ENCODE measurements around the gene MARCHF6. TPM values are rescaled to one million over a fixed set of nuclear protein-coding genes. Genes with fewer than 3 reads are reported as not detected.

The MARCHF6 gene
- total and polyA plus RNA-seq, 9 of the 15 experiments (the other 6 are each of a cell fraction or from before 2014, with no cell fraction given) = 74.1 to 456 (median 116) TPM

Small RNAs within 50 kb of the gene (small RNA-seq; reads per million reads assigned to genes)
- gene RF00019 = not detected

Other genes with a start within 250 kb of the MARCHF6 start
- 26.2 and 30.2 TPM in 2 replicates for gene ATPSCKMT, start 103.8 kb upstream of the MARCHF6 start, total RNA-seq (2014; rRNA removed)
- 44.4 and 46.2 TPM in 2 replicates for gene ATPSCKMT, start 103.8 kb upstream of the MARCHF6 start, total RNA-seq (2014; rRNA removed; fragmentation: Illumina TruSeq; extraction: Trizol)
- 29.5 and 32.4 TPM in 2 replicates for gene ATPSCKMT, start 103.8 kb upstream of the MARCHF6 start, total RNA-seq (2015; rRNA removed; fragmentation: Illumina TruSeq; extraction: Trizol)
- 29.1 and 32.2 TPM in 2 replicates for gene ATPSCKMT, start 103.8 kb upstream of the MARCHF6 start, total RNA-seq (2021)
- gene ATPSCKMT, start 103.8 kb upstream of the MARCHF6 start, polyA plus RNA-seq (2011; rRNA removed) = 32.1 and 46.8 TPM in 2 replicates
- gene ATPSCKMT, start 103.8 kb upstream of the MARCHF6 start, polyA plus RNA-seq (2014; fragmentation: Illumina TruSeq; extraction: Trizol) = 36.9 and 41.1 TPM in 2 replicates
- 10 to 100 TPM; 36.6 to 40.7 TPM for gene ATPSCKMT, start 103.8 kb upstream of the MARCHF6 start, polyA plus RNA-seq (2014; fragmentation: Nextera tagmentation; extraction: Ambion mirVana)
- 28.3 and 38.4 TPM in 2 replicates for gene ATPSCKMT, start 103.8 kb upstream of the MARCHF6 start, polyA plus RNA-seq (2014; rRNA removed)
- gene CCT5, start 103.4 kb upstream of the MARCHF6 start, total RNA-seq (2014; rRNA removed) = 1,056 and 1,105 TPM in 2 replicates
- 1,310 and 1,339 TPM in 2 replicates for gene CCT5, start 103.4 kb upstream of the MARCHF6 start, total RNA-seq (2014; rRNA removed; fragmentation: Illumina TruSeq; extraction: Trizol)
- 1,290 and 1,307 TPM in 2 replicates for gene CCT5, start 103.4 kb upstream of the MARCHF6 start, total RNA-seq (2015; rRNA removed; fragmentation: Illumina TruSeq; extraction: Trizol)
- gene CCT5, start 103.4 kb upstream of the MARCHF6 start, total RNA-seq (2021) = 782 and 792 TPM in 2 replicates
- 773 and 1,153 TPM in 2 replicates for gene CCT5, start 103.4 kb upstream of the MARCHF6 start, polyA plus RNA-seq (2011; rRNA removed)
- gene CCT5, start 103.4 kb upstream of the MARCHF6 start, polyA plus RNA-seq (2014; fragmentation: Illumina TruSeq; extraction: Trizol) = 1,097 and 1,170 TPM in 2 replicates
- 1,000 to 10,000 TPM in 1 of 2 experiments, 100 to 1,000 TPM in 1; 926 to 1,606 TPM for gene CCT5, start 103.4 kb upstream of the MARCHF6 start, polyA plus RNA-seq (2014; fragmentation: Nextera tagmentation; extraction: Ambion mirVana)
- 798 and 941 TPM in 2 replicates for gene CCT5, start 103.4 kb upstream of the MARCHF6 start, polyA plus RNA-seq (2014; rRNA removed)
- gene CMBL, start 45.8 kb upstream of the MARCHF6 start, total RNA-seq (2014; rRNA removed) = 22.6 and 30.0 TPM in 2 replicates
- 68.2 and 86.7 TPM in 2 replicates for gene CMBL, start 45.8 kb upstream of the MARCHF6 start, total RNA-seq (2014; rRNA removed; fragmentation: Illumina TruSeq; extraction: Trizol)
- 54.7 and 55.5 TPM in 2 replicates for gene CMBL, start 45.8 kb upstream of the MARCHF6 start, total RNA-seq (2015; rRNA removed; fragmentation: Illumina TruSeq; extraction: Trizol)
- gene CMBL, start 45.8 kb upstream of the MARCHF6 start, total RNA-seq (2021) = 119 and 121 TPM in 2 replicates
- gene CMBL, start 45.8 kb upstream of the MARCHF6 start, polyA plus RNA-seq (2011; rRNA removed) = 183 and 192 TPM in 2 replicates
- 140 and 144 TPM in 2 replicates for gene CMBL, start 45.8 kb upstream of the MARCHF6 start, polyA plus RNA-seq (2014; fragmentation: Illumina TruSeq; extraction: Trizol)
- 10 to 100 TPM; 53.4 to 71.1 TPM for gene CMBL, start 45.8 kb upstream of the MARCHF6 start, polyA plus RNA-seq (2014; fragmentation: Nextera tagmentation; extraction: Ambion mirVana)
- gene CMBL, start 45.8 kb upstream of the MARCHF6 start, polyA plus RNA-seq (2014; rRNA removed) = 109 and 128 TPM in 2 replicates
- 0.73 TPM in 1 of 2 replicates, not detected in the other for gene ROPN1L, start 88.2 kb downstream of the MARCHF6 start, total RNA-seq (2014; rRNA removed)
- gene ROPN1L, start 88.2 kb downstream of the MARCHF6 start, total RNA-seq (2014; rRNA removed; fragmentation: Illumina TruSeq; extraction: Trizol) = 0.19 TPM in 1 of 2 replicates, not detected in the other
- 0.23 TPM in 1 of 2 replicates, not detected in the other for gene ROPN1L, start 88.2 kb downstream of the MARCHF6 start, total RNA-seq (2015; rRNA removed; fragmentation: Illumina TruSeq; extraction: Trizol)
- gene ROPN1L, start 88.2 kb downstream of the MARCHF6 start, total RNA-seq (2021) = 0.31 and 0.36 TPM in 2 replicates
- 0.32 and 0.85 TPM in 2 replicates for gene ROPN1L, start 88.2 kb downstream of the MARCHF6 start, polyA plus RNA-seq (2011; rRNA removed)
- 0.21 and 0.30 TPM in 2 replicates for gene ROPN1L, start 88.2 kb downstream of the MARCHF6 start, polyA plus RNA-seq (2014; fragmentation: Illumina TruSeq; extraction: Trizol)
- gene ROPN1L, start 88.2 kb downstream of the MARCHF6 start, polyA plus RNA-seq (2014; fragmentation: Nextera tagmentation; extraction: Ambion mirVana) = under 1 TPM; 0.04 to 0.13 TPM
- gene ROPN1L, start 88.2 kb downstream of the MARCHF6 start, polyA plus RNA-seq (2014; rRNA removed) = 0.28 and 0.84 TPM in 2 replicates
- 0.45 and 0.53 TPM in 2 replicates for gene ANKRD33B, start 210.4 kb downstream of the MARCHF6 start, total RNA-seq (2014; rRNA removed)
- gene ANKRD33B, start 210.4 kb downstream of the MARCHF6 start, total RNA-seq (2014; rRNA removed; fragmentation: Illumina TruSeq; extraction: Trizol) = 0.38 and 0.40 TPM in 2 replicates
- 1.5 TPM in 2 replicates for gene ANKRD33B, start 210.4 kb downstream of the MARCHF6 start, total RNA-seq (2015; rRNA removed; fragmentation: Illumina TruSeq; extraction: Trizol)
- 1.3 and 1.7 TPM in 2 replicates for gene ANKRD33B, start 210.4 kb downstream of the MARCHF6 start, total RNA-seq (2021)
- gene ANKRD33B, start 210.4 kb downstream of the MARCHF6 start, polyA plus RNA-seq (2011; rRNA removed) = 0.08 and 0.17 TPM in 2 replicates
- 0.43 and 0.54 TPM in 2 replicates for gene ANKRD33B, start 210.4 kb downstream of the MARCHF6 start, polyA plus RNA-seq (2014; fragmentation: Illumina TruSeq; extraction: Trizol)
- gene ANKRD33B, start 210.4 kb downstream of the MARCHF6 start, polyA plus RNA-seq (2014; fragmentation: Nextera tagmentation; extraction: Ambion mirVana) = under 1 TPM; 0.10 to 0.17 TPM
- gene ANKRD33B, start 210.4 kb downstream of the MARCHF6 start, polyA plus RNA-seq (2014; rRNA removed) = 0.16 and 0.33 TPM in 2 replicates